ENCODE results near the gene DCANP1. TPM values are rescaled to one million over a fixed set of nuclear protein-coding genes. Genes with fewer than 3 reads are reported as not detected.

The DCANP1 gene
- total and polyA plus RNA-seq, 3 donors from 2014 or later = not detected

DNA sequence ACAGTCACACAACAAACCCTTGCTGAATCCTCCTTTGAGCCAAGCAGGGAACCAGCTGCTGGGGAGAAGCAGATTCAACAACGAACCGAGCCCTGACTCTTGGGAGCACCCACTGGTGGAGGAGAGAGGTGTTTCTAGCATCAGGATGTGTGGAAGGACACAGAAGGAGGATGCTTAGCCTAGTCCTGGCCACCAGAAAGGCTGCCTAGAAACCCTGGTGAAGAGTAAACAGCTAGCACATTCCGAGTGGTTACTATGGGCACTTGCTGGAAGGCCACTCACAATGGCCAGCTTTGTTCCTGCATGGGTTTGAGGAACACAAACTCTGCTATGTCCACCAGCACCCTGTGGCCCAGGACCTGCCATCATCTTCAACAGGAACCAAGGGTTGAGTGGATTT lies 3.2 kb upstream of the DCANP1 start:
- DNase-seq = no peak
- 71 to 81% methylated on average over 3 of the region's 3 CpGs for WGBS, 2 donors
- Histone ChIP-seq H3K27ac (no peak overlapping the region), H3K4me1 (no peaks in the 10 kb centered on the region), H3K36me3 (ENCODE audit: low read depth, missing control alignments) (no peaks in the 10 kb centered on the region), H3K27me3 (no peaks in the 10 kb centered on the region), H3K4me3 (no peak overlapping the region), H3K9me3 (no peaks in the 10 kb centered on the region)
- no peak for TF ChIP-seq POLR2A (IDR thresholded peaks at IDR 0.05)
- TF ChIP-seq, protein P1, sequence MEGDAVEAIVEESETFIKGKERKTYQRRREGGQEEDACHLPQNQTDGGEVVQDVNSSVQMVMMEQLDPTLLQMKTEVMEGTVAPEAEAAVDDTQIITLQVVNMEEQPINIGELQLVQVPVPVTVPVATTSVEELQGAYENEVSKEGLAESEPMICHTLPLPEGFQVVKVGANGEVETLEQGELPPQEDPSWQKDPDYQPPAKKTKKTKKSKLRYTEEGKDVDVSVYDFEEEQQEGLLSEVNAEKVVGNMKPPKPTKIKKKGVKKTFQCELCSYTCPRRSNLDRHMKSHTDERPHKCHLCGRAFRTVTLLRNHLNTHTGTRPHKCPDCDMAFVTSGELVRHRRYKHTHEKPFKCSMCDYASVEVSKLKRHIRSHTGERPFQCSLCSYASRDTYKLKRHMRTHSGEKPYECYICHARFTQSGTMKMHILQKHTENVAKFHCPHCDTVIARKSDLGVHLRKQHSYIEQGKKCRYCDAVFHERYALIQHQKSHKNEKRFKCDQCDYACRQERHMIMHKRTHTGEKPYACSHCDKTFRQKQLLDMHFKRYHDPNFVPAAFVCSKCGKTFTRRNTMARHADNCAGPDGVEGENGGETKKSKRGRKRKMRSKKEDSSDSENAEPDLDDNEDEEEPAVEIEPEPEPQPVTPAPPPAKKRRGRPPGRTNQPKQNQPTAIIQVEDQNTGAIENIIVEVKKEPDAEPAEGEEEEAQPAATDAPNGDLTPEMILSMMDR (IDR thresholded peaks at IDR 0.05) = no peak
- intact Hi-C loops (cut with DNase I; ENCODE audit: low total_unique reads) = no loop called here

DNA sequence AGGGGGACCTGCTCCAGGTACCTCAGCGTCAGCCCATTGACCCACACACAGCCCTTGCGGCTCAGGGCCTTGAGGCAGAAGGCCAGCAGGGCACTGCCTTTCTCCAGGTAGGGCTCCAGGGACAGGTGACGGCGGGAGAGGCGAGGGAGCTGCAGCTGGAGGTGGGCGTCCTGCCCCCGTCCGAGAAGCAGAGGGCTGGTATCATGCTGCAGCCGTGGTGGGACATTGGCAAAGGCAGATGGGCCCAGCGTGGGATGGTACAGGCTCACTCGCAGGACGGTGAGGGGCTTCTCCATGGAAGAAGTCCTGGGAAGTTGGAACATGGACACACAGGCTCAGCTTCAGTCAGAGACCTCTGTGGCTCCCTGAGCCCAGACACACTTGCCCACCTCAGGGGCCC lies 2.5 kb upstream of the DCANP1 start:
- 86 to 96% methylated on average over 9 to 12 of the region's 12 CpGs for WGBS, 2 donors

DNA sequence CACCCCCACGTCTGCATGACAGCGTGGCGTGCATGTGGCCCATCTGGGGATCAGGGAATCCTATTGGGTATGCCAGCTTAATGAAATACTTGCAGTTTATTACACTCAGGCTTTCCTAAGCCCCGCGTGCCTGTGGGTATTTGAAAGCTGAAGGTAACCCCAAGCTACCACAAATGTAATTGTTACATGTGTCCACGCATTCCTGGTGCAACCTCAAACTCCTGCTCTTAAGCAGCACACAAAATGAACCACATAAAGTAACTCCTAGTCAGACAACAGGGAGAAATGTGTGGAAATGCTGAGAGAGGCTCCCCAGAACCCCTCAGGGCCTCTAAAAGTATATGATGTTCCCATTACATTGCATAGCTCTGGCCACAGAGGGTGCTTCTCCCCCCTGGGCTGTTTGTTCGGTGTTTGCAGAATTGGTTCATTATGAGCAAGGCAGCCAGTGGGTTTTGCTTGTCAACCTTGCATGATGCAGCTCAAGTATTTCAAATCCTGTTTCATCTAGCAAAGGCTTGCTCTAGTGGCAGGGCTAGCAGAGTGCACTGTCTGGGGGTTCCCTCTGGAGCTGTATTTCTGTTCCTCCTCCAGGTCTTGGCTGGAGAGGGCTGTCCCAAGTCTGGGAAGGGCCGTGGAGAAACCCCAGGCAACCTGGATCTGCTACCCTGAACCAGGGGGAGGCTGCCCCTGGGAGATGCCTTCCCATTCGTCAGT lies 1.8 kb upstream of the DCANP1 start:
- H3K9me3 ChIP-seq = no peaks in the 10 kb centered on the region
- DNase-seq = no peak
- TF ChIP-seq, protein P1 (IDR thresholded peaks at IDR 0.05) = no peak
- no peak for TF ChIP-seq POLR2A (IDR thresholded peaks at IDR 0.05)
- no peaks in the 10 kb centered on the region for H3K36me3 ChIP-seq (ENCODE audit: low read depth, missing control alignments)
- no peak overlapping the region for H3K4me3 ChIP-seq
- WGBS, 2 donors = 85 to 87% methylated on average over 9 of the region's 9 CpGs
- H3K27ac ChIP-seq = no peak overlapping the region
- H3K27me3 ChIP-seq = no peaks in the 10 kb centered on the region
- intact Hi-C loops (cut with DNase I; ENCODE audit: low total_unique reads) = no loop called here
- H3K4me1 ChIP-seq = no peaks in the 10 kb centered on the region

More for the DNA sequence above, 2.5 kb upstream of the DCANP1 start:
- Histone ChIP-seq H3K27ac (no peak overlapping the region), H3K4me1 (no peaks in the 10 kb centered on the region), H3K27me3 (no peaks in the 10 kb centered on the region), H3K9me3 (no peaks in the 10 kb centered on the region), H3K4me3 (no peak overlapping the region), H3K36me3 (ENCODE audit: low read depth, missing control alignments) (no peaks in the 10 kb centered on the region)
- TF ChIP-seq POLR2A (IDR thresholded peaks at IDR 0.05) = no peak
- TF ChIP-seq, protein P1 (IDR thresholded peaks at IDR 0.05) = no peak
- no peak for DNase-seq
- intact Hi-C loops (cut with DNase I; ENCODE audit: low total_unique reads) = no loop called here

DNA sequence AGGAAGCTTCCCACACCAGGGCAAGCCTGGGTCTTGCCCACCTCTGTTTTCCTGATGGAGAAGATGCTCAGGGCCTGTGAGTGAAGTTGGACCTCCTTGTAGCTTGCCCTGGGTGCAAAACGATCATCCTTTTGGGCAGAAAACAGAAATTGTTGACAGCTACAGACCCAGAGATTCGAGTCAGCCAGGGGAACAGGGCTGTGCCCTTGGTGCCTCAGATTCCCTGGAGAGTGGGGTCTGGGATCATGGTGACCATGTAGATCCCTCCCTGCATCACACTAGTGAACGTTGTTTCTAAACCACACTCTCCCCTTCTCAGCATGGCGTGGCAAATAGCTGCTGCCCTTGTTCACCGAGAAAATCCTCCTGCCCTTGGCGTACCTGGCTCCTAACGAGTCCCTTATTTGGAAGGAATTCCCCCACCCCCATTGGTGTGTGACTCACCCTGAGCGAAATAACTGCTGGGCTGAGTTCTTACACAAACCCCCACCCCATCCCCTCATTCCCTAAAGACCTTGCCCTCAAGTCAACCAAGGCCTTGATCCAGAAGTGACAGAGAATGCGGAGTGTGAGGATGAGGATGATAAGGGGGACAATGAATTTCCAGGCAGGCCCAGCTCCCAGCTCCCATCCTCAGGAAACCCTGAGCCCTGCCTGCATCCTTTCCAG lies 1.1 kb upstream of the DCANP1 start:
- H3K4me1 ChIP-seq = no peaks in the 10 kb centered on the region
- H3K27ac ChIP-seq = no peak overlapping the region
- no peaks in the 10 kb centered on the region for H3K9me3 ChIP-seq
- no peaks in the 10 kb centered on the region for H3K27me3 ChIP-seq
- no peak overlapping the region for H3K4me3 ChIP-seq
- WGBS, 2 donors = 71 to 92% methylated on average over 9 of the region's 9 CpGs
- no peaks in the 10 kb centered on the region for H3K36me3 ChIP-seq (ENCODE audit: low read depth, missing control alignments)
- no peak for DNase-seq
- TF ChIP-seq, protein P1 (IDR thresholded peaks at IDR 0.05) = no peak
- TF ChIP-seq POLR2A (IDR thresholded peaks at IDR 0.05) = no peak
- intact Hi-C loops (cut with DNase I; ENCODE audit: low total_unique reads) = no loop called here

Data from testis (tissue), 3 donors.